DOHH2 (cell line): Measurements from ENCODE around the gene FAM83F.

Source experiments
- H3F3A ChIP-seq: fragments of 200-600 bp; sonication (generic), shearing (Covaris generic); 2 replicates; pipeline ENCODE4 v1.6.0; 2016; ENCODE audit warnings: antibody characterized with exemption, mild to moderate bottlenecking; ENCODE audit not compliant: control insufficient read depth, insufficient read depth
- H3K27ac ChIP-seq: fragments of 200-600 bp; sonication (generic); 2 replicates; pipeline ENCODE4 v1.5.1; 2014; ENCODE audit warnings: low read depth, mild to moderate bottlenecking, low read length, moderate library complexity
- H3K27me3 ChIP-seq: fragments of 200-600 bp; sonication (generic); 2 replicates; pipeline ENCODE4 v1.6.1; 2014; ENCODE audit warnings: mild to moderate bottlenecking, low read length, mixed read lengths; ENCODE audit not compliant: control insufficient read depth
- H3K36me3 ChIP-seq: fragments of 200-600 bp; sonication (generic); 2 replicates; pipeline ENCODE4 v1.6.1; 2014; ENCODE audit warnings: mild to moderate bottlenecking, low read length, moderate library complexity, mixed read lengths; ENCODE audit not compliant: control insufficient read depth
- H3K4me1 ChIP-seq: fragments of 200-600 bp; sonication (generic); 2 replicates; pipeline ENCODE4 v1.6.1; 2014; ENCODE audit warnings: mild to moderate bottlenecking, low read length, mixed read lengths; ENCODE audit not compliant: control insufficient read depth
- H3K4me2 ChIP-seq: fragments of 200-600 bp; sonication (generic); 2 replicates; pipeline ENCODE4 v1.6.0; 2014; ENCODE audit warnings: mild to moderate bottlenecking, low read length, moderate library complexity
- H3K4me3 ChIP-seq: fragments of 200-600 bp; sonication (generic); 2 replicates; pipeline ENCODE4 v1.5.1; 2014; ENCODE audit warnings: mild to moderate bottlenecking, low read length, mixed read lengths
- H3K79me2 ChIP-seq: fragments of 200-600 bp; sonication (generic); 2 replicates; pipeline ENCODE4 v1.6.1; 2014; ENCODE audit warnings: mild to moderate bottlenecking, low read length, mixed read lengths; ENCODE audit not compliant: control insufficient read depth
- H3K9me2 ChIP-seq: fragments of 200-600 bp; sonication (generic); replicated peaks from 2 replicates; pipeline ENCODE4 v1.6.1; 2014; ENCODE audit warnings: mild to moderate bottlenecking, low read length, mixed read lengths; ENCODE audit not compliant: control insufficient read depth
- H3K9me3 ChIP-seq: fragments of 200-600 bp; sonication (generic); 2 replicates; pipeline ENCODE4 v1.6.1; 2014; ENCODE audit warnings: antibody characterized with exemption, low read length, mixed read lengths; ENCODE audit not compliant: control insufficient read depth, insufficient read depth
- H4K20me1 ChIP-seq: fragments of 200-600 bp; sonication (generic); 2 replicates; pipeline ENCODE4 v1.6.0; 2014; ENCODE audit warnings: low read depth, mild to moderate bottlenecking, antibody characterized with exemption, low read length, moderate library complexity; ENCODE audit not compliant: control insufficient read depth, insufficient read depth
- CTCF ChIP-seq: fragments of 200-600 bp; sonication (generic); IDR thresholded peaks from one replicate; pipeline ENCODE4 v1.5.1; 2014; ENCODE audit warnings: antibody characterized with exemption, mild to moderate bottlenecking, low read depth, low read length; ENCODE audit not compliant: poor library complexity, severe bottlenecking
- EZH2phosphoT487 ChIP-seq: fragments of 200-600 bp; sonication (generic); IDR thresholded peaks from 2 replicates; pipeline ENCODE4 v1.6.1; 2017; ENCODE audit warnings: borderline replicate concordance, mild to moderate bottlenecking, antibody characterized with exemption, low read length, moderate library complexity, mixed read lengths

FAM83F gene

GRCh38 chr22:40007853-40008710, 13.3 kb downstream of the FAM83F start:
- no peaks in the 10 kb centered on the region for H3K9me2 ChIP-seq
- H3K4me3 ChIP-seq: no peak overlapping the region
- TF ChIP-seq EZH2phosphoT487 (no peak), CTCF (no peak)
- no peaks in the 10 kb centered on the region for H3K36me3 ChIP-seq
- H4K20me1 ChIP-seq: no peaks in the 10 kb centered on the region
- no peaks in the 10 kb centered on the region for H3F3A ChIP-seq
- H3K9me3 ChIP-seq: no peaks in the 10 kb centered on the region
- H3K27me3 ChIP-seq: peaks cover 14% of the 10 kb centered on the region
- no peaks in the 10 kb centered on the region for H3K79me2 ChIP-seq
- no peaks in the 10 kb centered on the region for H3K4me1 ChIP-seq
- no peak overlapping the region for H3K4me2 ChIP-seq
- H3K27ac ChIP-seq: no peak overlapping the region

GRCh38 chr22:40008726-40009291, 14.1 kb downstream of the FAM83F start:
- no peaks in the 10 kb centered on the region for H3K79me2 ChIP-seq
- no peaks in the 10 kb centered on the region for H3K4me1 ChIP-seq
- no peak for TF ChIP-seq CTCF
- TF ChIP-seq EZH2phosphoT487: no peak
- no peak overlapping the region for H3K4me2 ChIP-seq
- H3F3A ChIP-seq: no peaks in the 10 kb centered on the region
- H4K20me1 ChIP-seq: no peaks in the 10 kb centered on the region
- H3K4me3 ChIP-seq: no peak overlapping the region
- no peak overlapping the region for H3K27ac ChIP-seq
- peaks cover 17% of the 10 kb centered on the region for H3K27me3 ChIP-seq
- H3K9me3 ChIP-seq: no peaks in the 10 kb centered on the region
- H3K36me3 ChIP-seq: no peaks in the 10 kb centered on the region
- no peaks in the 10 kb centered on the region for H3K9me2 ChIP-seq

GRCh38 chr22:40009292-40009774, 14.6 kb downstream of the FAM83F start:
- TF ChIP-seq CTCF: no peak
- TF ChIP-seq EZH2phosphoT487: no peak
- Histone ChIP-seq H3K27me3 (peaks cover 17% of the 10 kb centered on the region), H3K79me2 (no peaks in the 10 kb centered on the region), H3K9me3 (no peaks in the 10 kb centered on the region), H3K9me2 (no peaks in the 10 kb centered on the region), H4K20me1 (no peaks in the 10 kb centered on the region), H3K4me3 (no peak overlapping the region), H3K36me3 (no peaks in the 10 kb centered on the region), H3K4me2 (no peak overlapping the region), H3K27ac (no peak overlapping the region), H3F3A (no peaks in the 10 kb centered on the region), H3K4me1 (no peaks in the 10 kb centered on the region)
